ENCODE measurements around the gene RNF208.
"Not testable (repeated sequence)": the region's sequence is repeated elsewhere in the genome, so short reads cannot be mapped to it uniquely, and the experiment has no call there.

The RNF208 gene

GRCh38 chr9:137240318-137240840 lies 18.3 kb upstream of the RNF208 start:
- H3K36me3 ChIP-seq (ENCODE audit: insufficient read depth, insufficient read length, low read length) = peaks cover 39% of the 10 kb centered on the region
- no peak for DNase-seq (ENCODE audit: low read depth, low spot score)
- no peaks in the 10 kb centered on the region for H3K9me3 ChIP-seq (ENCODE audit: insufficient read depth, low read length)
- peak overlapping the region; percentile 97 for H3K9ac ChIP-seq (ENCODE audit: insufficient read length, low read depth)
- H3K4me1 ChIP-seq (ENCODE audit: insufficient read depth, insufficient read length) = peaks cover 55% of the 10 kb centered on the region
- peak overlapping the region; percentile 91 for H3K4me3 ChIP-seq (ENCODE audit: insufficient read length, low read depth)
- no peaks in the 10 kb centered on the region for H3K27me3 ChIP-seq (ENCODE audit: insufficient read depth, insufficient read length)
- TF ChIP-seq ZNF274 (IDR thresholded peaks at IDR 0.05; ENCODE audit: low read depth, low read length) (no peak), YY1 (IDR thresholded peaks at IDR 0.05; ENCODE audit: insufficient read depth, insufficient read length) (no peak), SUZ12 (IDR thresholded peaks at IDR 0.05; ENCODE audit: extremely low read depth, insufficient read depth, insufficient read length) (no peak)

DNA sequence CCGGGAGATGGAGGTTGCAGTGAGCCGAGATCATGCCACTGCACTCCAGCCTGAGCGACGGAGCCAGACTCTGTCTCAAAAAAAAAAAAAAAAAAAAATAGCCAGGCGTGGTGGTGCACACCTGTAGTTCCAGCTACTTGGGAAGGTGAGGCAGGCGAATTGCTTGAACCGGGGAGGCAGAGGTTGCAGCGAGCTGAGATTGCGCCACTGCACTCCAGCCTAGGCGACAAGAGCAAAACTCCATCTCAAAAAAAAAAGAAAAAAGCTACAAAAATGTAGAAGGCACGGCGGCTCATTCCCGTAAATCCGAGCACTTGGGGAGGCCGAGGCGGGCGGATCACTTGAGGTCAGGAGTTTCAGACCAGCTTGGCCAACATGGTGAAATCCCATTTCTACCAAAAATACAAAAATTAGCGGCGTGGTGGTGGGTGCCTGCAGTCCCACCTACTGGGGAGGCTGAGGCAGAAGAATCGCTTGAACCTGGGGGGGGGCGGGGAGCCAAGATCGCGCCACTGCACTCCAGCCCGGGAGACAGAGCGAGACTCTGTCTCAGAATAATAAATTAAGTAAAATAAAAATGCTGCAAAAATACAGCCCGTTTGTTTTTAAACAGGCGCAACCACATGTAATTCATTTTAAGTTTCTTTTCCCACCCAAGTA lies 17.6 kb upstream of the RNF208 start:
- Histone ChIP-seq H3K4me1 (ENCODE audit: insufficient read depth, insufficient read length) (peaks cover 56% of the 10 kb centered on the region), H3K36me3 (ENCODE audit: insufficient read depth, insufficient read length, low read length) (peaks cover 39% of the 10 kb centered on the region), H3K4me3 (ENCODE audit: insufficient read length, low read depth) (peak overlapping the region; percentile 91), H3K9ac (ENCODE audit: insufficient read length, low read depth) (peak overlapping the region; percentile 97)
- not testable (repeated sequence) for H3K9me3 ChIP-seq (ENCODE audit: insufficient read depth, low read length); DNase-seq (ENCODE audit: low read depth, low spot score); H3K27me3 ChIP-seq (ENCODE audit: insufficient read depth, insufficient read length)

DNA sequence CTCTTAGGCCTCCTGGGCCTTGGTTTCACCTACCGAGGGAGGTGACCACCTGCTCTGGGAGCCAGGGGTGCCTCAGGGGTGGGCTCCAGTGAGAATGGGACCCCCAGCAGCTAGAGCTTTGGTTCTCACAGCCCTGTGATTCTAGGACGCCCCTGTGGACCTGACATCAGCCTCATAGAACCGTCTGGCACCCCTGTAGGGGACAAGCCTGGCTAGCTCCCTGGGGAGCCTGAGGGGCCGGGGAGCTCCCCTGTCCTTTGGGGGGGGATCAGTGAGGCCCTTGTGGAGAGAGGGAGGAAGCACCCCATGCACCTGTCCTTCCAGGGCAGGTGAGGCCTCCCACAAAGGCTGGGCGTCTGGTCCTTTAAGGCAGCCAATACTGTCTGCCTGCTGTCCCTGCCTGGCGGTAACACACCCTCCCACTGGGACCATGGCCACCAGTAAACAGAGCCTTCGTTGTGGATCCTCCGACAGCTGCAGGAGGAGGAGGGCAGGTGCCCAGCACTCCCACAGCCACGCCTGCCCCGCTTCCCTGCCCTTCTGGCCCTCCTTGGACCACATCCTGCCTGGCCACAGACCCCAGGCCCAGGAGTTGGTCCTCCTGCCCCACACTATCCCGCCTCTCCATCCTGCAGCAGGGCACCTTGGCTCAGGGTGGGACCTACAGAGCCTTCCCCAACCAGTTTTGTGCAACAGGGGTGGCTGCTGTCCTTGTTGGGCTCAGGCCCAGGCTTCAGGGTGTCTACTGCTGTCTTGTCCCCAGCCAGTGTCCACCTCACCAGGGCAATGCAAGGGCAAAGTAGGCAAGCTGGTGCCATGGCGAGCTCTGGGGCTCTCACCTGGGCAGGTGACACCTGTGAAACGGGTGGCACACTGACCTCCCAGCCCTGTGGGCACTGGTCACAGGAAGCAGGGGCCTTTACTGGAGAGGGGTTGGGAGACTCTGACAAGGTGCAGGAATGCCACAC lies 16.0 kb upstream of the RNF208 start:
- H3K4me1 ChIP-seq (ENCODE audit: insufficient read depth, insufficient read length) = peaks cover 54% of the 10 kb centered on the region
- H3K27me3 ChIP-seq (ENCODE audit: insufficient read depth, insufficient read length) = no peaks in the 10 kb centered on the region
- TF ChIP-seq ZNF274 (IDR thresholded peaks at IDR 0.05; ENCODE audit: low read depth, low read length) (no peak), SUZ12 (IDR thresholded peaks at IDR 0.05; ENCODE audit: extremely low read depth, insufficient read depth, insufficient read length) (no peak)
- H3K9me3 ChIP-seq (ENCODE audit: insufficient read depth, low read length) = no peaks in the 10 kb centered on the region
- DNase-seq (ENCODE audit: low read depth, low spot score) = no peak
- H3K4me3 ChIP-seq (ENCODE audit: insufficient read length, low read depth) = no peak overlapping the region
- peak overlapping the region; percentile 65 for H3K9ac ChIP-seq (ENCODE audit: insufficient read length, low read depth)
- H3K36me3 ChIP-seq (ENCODE audit: insufficient read depth, insufficient read length, low read length) = peaks cover 28% of the 10 kb centered on the region

DNA sequence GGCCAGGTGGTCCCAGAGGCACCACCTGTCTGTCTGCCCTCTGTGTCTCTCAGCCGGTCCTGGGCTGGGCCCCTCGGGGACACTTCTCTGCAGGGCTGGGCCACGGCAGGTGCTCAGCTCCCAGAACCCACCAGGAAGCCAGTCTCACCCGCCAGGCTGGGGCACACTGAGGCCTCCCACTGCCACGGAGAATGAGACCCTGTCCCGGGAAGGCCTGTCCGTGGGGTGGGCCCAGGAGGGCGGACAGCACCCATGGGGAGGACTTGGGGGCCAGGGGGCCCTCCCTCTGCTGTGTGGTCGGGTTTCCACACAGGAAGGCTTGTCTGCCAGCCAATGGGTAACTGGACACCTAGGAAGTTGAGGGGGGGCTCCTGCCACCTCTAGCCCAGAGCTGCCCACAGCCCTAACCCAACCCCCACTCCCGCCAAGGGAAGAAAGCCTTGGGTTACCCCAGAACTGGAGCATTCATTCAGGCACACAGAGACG lies 14.9 kb upstream of the RNF208 start:
- peak overlapping the region; percentile 62 for H3K9ac ChIP-seq (ENCODE audit: insufficient read length, low read depth)
- DNase-seq (ENCODE audit: low read depth, low spot score) = no peak
- no peak overlapping the region for H3K4me3 ChIP-seq (ENCODE audit: insufficient read length, low read depth)
- peaks cover 45% of the 10 kb centered on the region for H3K4me1 ChIP-seq (ENCODE audit: insufficient read depth, insufficient read length)
- H3K9me3 ChIP-seq (ENCODE audit: insufficient read depth, low read length) = no peaks in the 10 kb centered on the region
- H3K36me3 ChIP-seq (ENCODE audit: insufficient read depth, insufficient read length, low read length) = peaks cover 17% of the 10 kb centered on the region
- no peaks in the 10 kb centered on the region for H3K27me3 ChIP-seq (ENCODE audit: insufficient read depth, insufficient read length)
- TF ChIP-seq SUZ12 (IDR thresholded peaks at IDR 0.05; ENCODE audit: extremely low read depth, insufficient read depth, insufficient read length) = no peak
- no peak for TF ChIP-seq ZNF274 (IDR thresholded peaks at IDR 0.05; ENCODE audit: low read depth, low read length)

DNA sequence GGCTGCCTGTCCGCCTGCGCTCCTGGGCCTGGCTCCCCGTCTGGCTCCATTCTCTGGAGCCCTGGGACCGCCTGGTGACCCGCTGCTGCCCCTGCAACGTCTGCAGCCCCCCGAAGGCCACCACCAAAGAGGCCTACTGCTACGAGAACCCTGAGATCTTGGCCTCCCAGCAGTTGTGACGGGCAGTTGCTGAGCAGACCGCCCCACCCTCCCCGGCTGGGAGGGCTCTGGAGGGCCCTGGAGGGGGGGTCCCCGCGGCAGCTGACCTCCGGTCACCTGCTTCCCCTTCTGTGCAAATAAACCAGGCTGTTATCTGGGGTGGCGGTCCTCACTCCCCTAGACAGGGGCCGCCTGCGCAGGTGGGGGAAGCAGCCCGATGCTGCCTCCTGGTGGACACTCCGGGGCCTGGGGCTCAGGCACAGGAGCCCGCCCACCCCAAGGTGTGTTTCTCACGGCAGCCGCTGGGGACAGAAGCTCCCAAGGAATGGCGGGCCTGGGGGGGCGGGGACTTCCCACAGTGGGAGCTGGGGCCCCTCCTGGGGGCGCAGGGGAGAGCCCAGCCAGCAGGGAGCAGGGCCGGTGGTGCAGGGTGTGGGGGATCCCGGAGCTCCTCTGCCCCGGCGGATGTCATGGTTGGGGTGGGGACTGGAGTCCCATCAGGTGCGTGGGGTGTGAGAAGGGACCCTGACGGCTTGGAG lies 14.3 kb upstream of the RNF208 start:
- no peaks in the 10 kb centered on the region for H3K9me3 ChIP-seq (ENCODE audit: insufficient read depth, low read length)
- no peaks in the 10 kb centered on the region for H3K27me3 ChIP-seq (ENCODE audit: insufficient read depth, insufficient read length)
- no peak overlapping the region for H3K4me3 ChIP-seq (ENCODE audit: insufficient read length, low read depth)
- peak; percentile 78 for DNase-seq (ENCODE audit: low read depth, low spot score)
- peaks cover 44% of the 10 kb centered on the region for H3K4me1 ChIP-seq (ENCODE audit: insufficient read depth, insufficient read length)
- H3K9ac ChIP-seq (ENCODE audit: insufficient read length, low read depth) = peak overlapping the region; percentile 62
- H3K36me3 ChIP-seq (ENCODE audit: insufficient read depth, insufficient read length, low read length) = peaks cover 12% of the 10 kb centered on the region
- TF ChIP-seq YY1 (IDR thresholded peaks at IDR 0.05; ENCODE audit: insufficient read depth, insufficient read length) = no peak
- TF ChIP-seq ZNF274 (IDR thresholded peaks at IDR 0.05; ENCODE audit: low read depth, low read length) = no peak
- no peak for TF ChIP-seq SUZ12 (IDR thresholded peaks at IDR 0.05; ENCODE audit: extremely low read depth, insufficient read depth, insufficient read length)

DNA sequence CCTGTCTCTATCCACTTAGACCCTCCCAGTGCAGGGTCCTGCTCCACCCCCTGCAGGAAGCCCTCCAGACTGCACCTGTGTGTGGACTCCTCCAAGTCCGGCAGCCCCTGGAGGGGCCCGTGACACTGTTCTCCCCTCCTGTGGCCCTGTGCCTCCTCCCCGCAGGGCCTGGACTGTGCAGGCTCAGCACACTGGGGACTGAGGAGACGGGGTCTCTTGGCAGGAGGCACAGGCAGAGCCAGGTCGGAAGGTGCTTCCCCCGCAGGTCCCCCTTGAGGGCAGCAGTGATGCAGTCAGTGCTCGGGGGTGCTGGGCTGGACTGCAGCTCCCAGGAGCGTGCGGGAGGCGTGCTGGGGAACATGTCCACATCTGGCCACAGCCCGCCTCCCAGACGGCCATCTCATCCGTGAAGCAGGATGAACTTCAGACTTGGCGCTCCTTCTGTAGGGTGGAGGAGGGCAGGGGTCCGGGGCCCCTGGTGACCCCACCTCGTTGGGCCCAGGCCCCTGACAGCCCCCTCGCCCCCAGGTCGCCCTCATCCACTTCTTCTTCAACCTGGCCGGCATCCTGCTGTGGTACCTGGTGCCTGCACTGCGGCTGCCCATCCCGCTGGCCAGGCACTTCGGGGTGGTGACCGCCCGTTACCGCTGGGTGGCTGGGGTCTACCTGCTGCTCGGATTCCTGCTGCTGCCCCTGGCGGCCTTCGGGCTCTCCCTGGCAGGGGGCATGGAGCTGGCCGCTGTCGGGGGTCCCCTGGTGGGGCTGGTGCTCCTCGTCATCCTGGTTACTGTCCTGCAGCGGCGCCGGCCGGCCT lies 13.6 kb upstream of the RNF208 start:
- Histone ChIP-seq H3K27me3 (ENCODE audit: insufficient read depth, insufficient read length) (no peaks in the 10 kb centered on the region), H3K4me3 (ENCODE audit: insufficient read length, low read depth) (no peak overlapping the region), H3K9ac (ENCODE audit: insufficient read length, low read depth) (peak overlapping the region; percentile 57), H3K36me3 (ENCODE audit: insufficient read depth, insufficient read length, low read length) (peaks cover 12% of the 10 kb centered on the region), H3K9me3 (ENCODE audit: insufficient read depth, low read length) (no peaks in the 10 kb centered on the region), H3K4me1 (ENCODE audit: insufficient read depth, insufficient read length) (peaks cover 44% of the 10 kb centered on the region)
- no peak for DNase-seq (ENCODE audit: low read depth, low spot score)
- TF ChIP-seq SUZ12 (IDR thresholded peaks at IDR 0.05; ENCODE audit: extremely low read depth, insufficient read depth, insufficient read length) = no peak
- TF ChIP-seq ZNF274 (IDR thresholded peaks at IDR 0.05; ENCODE audit: low read depth, low read length) = no peak
- no peak for TF ChIP-seq YY1 (IDR thresholded peaks at IDR 0.05; ENCODE audit: insufficient read depth, insufficient read length)

Data from NT2/D1 (cell line).